HG03457 (cell line): ENCODE data around the gene GRK1.

Experiments used
- ATAC-seq: cut with Tn5 transposase; IDR thresholded peaks from one replicate; pipeline ENCODE4 v1.9.1; 2021; ENCODE audit warnings: moderate number of reproducible peaks; ENCODE audit not compliant: unreplicated experiment

GRK1 gene

GRCh38 chr13:113774177-113775107 lies 107.4 kb downstream of the GRK1 start:
- no peak for ATAC-seq

DNA sequence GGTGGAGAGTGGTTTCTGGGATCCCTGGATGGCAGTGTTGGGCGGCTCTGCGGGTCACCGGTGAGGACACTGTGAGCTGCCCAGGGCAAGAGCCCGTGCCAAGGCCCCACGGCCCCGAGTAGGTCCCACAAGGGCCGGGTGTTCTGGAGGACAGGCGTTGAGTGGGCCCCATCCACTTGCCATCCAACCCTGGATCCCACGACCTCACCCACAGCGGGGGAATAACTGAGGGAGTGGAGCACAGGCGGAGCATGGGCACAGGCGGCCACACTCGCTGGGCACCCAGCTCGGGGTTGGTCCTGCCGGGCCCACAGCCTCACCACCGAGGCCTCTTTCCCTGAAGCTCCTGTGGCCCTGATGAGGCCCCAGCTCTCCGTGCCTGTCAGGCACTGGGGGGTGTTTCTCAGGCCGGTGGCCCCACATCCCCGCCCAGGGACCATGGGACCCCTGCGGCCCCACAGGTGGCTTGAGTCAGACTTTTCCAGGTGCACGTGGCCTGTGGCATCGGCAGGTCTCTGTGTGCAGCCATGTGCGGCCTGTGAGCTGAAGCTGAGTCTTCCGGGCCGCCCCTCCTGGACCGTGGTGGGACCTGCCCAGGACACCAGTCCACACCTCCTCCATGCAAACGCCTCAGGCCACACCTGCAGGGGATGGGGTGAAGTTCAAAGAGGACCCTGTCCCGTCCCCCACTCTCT lies 108.6 kb downstream of the GRK1 start:
- no peak for ATAC-seq

DNA sequence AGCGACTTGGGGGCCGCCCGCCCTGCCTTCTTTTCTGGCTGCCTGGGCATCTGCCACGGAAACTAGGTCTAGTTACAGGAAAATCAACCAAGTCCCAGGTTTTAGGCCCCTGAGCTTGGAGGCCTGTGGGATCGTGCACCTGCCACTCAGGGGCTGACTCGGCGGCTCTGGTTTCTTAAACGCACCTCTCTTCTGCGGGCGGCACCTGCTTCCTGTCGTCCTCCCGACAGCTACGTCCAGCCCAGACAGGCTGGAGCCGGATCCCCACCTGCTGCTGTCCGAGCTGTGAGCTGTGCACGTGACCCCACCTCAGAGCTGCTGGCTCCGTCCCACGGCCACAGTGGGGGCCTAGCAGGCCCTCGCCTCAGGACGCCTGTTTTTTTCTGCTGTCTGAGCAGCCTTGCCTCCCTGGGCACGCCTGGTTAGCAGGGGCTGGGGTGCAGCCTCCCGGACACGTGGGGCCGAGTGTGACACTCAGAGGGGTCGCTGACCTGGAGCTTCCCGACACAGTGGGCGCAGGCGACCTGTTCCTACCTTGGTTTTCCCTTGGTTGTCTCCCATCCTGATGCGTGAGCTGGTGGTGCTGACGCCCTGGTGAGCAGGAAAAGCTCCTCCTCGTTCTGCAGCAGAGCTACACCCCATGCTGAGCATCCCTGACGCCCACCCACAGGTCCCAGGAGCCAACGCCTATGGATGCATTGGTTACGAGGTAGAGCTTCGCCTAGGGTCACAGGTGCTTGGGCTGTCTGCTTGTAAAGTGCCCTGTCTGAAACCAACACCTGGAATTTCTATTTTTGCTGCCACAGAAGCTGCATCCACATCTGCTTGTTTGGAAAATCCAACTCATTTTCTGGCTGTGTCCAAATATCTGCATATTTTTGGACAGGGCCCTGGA lies 109.5 kb downstream of the GRK1 start:
- no peak for ATAC-seq

- no peak for ATAC-seq
Observed at GRCh38 chr13:113777311-113778260, 110.6 kb downstream of the GRK1 start.

GRCh38 chr13:113781571-113781970 lies 114.6 kb downstream of the GRK1 start:
- ATAC-seq = no peak

GRCh38 chr13:113782472-113782871 lies 115.5 kb downstream of the GRK1 start:
- no peak for ATAC-seq

DNA sequence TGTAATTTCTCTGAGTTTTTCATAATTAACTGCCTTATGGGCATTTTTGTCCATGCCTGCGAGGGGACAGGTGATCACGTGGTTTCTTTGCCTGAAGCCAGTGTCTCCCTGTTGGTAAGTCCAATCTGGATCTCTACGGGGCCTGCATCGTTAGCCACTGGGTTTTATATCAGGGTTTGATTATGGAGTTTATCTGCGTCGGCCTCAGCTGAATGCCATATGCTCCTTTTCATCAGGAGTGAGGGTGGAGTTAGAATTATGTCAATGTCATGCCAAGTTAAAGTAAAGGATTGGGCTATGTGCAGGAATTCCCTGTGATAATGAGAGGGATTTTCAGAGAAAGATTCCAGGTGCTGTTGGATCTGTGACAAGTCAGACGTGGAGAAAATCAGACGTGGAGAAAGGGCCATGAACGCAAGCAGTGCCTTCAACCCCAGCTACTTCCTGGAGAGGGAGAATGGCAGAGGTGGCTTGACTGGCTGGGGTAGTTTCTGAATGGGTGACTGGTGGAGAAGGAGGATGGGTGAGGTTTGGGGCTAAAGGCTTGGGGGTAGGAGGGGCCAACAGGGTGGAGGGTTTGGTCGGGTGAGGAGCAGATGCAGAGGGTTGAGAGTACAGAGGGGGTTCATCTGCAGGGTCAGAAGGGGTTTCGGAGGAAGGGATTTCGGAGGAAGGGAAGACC lies 116.3 kb downstream of the GRK1 start:
- no peak for ATAC-seq

DNA sequence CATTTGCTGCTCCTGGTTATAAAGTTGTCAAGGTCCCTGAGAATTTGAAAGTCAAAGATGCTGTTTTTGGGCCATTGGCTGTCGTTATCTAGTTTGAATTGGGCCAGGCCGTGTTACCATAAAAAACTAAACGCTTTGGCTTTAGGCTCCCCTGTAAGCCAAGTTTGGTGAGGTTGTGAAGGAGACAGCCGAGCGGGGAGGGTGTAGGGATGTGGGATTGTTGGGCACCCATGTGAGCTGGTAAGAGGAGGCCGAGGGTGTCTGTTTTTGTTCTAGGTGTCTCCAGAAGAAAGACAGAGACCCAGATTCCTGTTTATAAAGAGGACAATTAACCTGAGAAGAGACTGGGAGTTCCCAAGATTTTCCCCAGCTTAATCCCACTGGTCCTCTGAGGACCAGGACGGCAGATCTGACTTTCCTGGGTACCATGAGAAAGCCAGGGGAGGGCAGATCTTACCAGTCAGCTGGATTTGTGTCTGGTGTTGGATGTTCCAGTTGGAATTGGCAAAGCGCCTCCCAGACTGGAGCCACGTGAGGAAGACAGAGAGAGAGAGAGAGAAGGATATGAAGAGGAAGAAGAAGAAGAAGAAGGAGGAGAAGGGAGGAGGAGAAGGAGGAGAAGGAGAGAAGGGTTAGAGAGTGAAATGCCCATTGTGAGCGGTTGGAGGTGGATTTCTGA lies 117.1 kb downstream of the GRK1 start:
- no peak for ATAC-seq

GRCh38 chr13:113784645-113785024 lies 117.6 kb downstream of the GRK1 start:
- ATAC-seq = no peak

DNA sequence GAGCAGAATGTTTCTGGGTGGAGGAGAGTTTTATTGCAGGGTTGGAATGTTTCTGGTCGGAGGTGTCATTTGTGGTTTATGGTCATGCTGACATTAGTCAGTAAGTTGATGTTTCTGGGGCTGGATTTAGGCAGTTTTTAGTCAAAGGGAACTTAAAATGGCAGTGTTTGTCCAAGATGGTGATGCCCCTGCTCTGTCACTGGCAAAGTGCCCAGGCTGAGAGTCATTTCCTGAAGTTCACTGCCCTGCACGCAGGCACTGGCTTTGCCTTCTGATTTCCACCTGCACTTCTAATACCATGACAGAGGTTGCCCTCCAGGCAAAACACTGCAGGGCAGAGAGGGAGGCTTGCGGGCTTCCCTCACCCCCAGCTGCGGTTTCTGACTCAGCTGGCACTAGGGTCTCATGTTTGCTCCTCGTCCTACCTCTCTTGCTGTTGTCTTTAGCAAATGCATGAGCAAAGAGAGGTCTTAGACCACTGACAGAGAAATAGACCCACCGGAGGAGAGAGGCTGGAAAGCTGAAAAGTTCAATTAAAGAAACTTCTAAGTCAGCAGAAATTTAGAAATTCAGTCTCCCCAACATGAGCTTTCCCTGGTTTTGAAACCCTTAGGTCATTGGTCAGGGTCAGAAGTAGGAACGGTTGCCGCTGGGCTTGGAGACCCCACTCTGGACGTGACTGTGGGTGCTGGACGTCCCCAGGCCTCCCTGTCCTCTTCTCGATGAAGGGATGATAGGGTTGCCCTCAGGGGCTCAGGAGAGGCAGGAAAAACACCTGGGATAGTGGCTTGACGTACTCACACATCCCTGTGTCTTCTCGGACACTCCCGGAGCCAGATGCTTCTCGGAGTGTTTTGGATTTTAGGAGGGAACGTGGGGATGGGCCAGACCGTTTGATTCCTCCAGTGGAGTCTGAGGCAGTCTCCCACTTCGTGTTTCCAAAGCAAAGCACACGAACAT lies 118.3 kb downstream of the GRK1 start:
- no peak for ATAC-seq

DNA sequence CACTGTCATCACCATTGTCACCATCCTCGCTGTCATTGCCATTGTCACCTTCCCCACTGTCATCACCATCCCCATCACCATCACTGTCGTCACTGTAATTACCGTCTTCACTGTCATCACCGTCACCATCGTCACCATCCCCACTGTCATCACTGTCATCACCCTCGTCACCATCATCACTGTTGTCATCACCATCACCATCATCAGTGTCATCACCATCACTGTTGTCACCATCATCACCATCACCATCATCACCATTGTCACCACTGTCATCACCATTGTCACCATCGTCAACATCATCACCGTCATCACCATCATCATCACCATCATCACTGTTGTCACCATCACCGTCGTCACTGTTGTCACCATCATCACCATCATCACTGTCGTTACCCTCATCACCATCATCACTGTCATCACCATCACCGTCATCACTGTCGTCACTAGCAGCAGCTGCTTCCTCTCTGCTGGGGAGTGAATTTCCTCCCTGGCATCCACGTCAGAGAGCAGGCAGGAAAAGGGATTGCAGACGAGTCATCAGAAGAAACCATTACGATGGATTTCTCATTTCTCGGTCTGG lies 119.3 kb downstream of the GRK1 start:
- no peak for ATAC-seq
